SW 1271 (cell line): ENCODE measurements around the gene ERC2.
"Not testable (repeated sequence)": the region's sequence is repeated elsewhere in the genome, so short reads cannot be mapped to it uniquely, and the experiment has no call there.

Experiments
- DNase-seq, 2 experiments: peaks; one replicate each; lab custom pipeline; 2025; lab: John Stamatoyannopoulos, UW

ERC2 gene

GRCh38 chr3:56122911-56123310 is 345.4 kb downstream of the ERC2 start:
- no peak for DNase-seq

- no peak for DNase-seq
These were observed 346.6 kb downstream of the ERC2 start for GRCh38 chr3:56121716-56122115.

GRCh38 chr3:56119575-56120349 is 348.5 kb downstream of the ERC2 start:
- no peak for DNase-seq

- no peak for DNase-seq
These were observed 349.3 kb downstream of the ERC2 start for GRCh38 chr3:56118968-56119367.

- DNase-seq: no peak
These were observed 352.6 kb downstream of the ERC2 start for GRCh38 chr3:56115698-56116097.

- DNase-seq: no peak
These were observed 353.1 kb downstream of the ERC2 start for GRCh38 chr3:56115199-56115598.

- DNase-seq: no peak
These were observed 354.4 kb downstream of the ERC2 start for GRCh38 chr3:56113908-56114307.

- no peak for DNase-seq
These were observed 355.0 kb downstream of the ERC2 start for GRCh38 chr3:56113231-56113630.

GRCh38 chr3:56111606-56112304 is 356.5 kb downstream of the ERC2 start:
- DNase-seq: no peak

- no peak for DNase-seq
These were observed 357.4 kb downstream of the ERC2 start for GRCh38 chr3:56110886-56111285.

- DNase-seq: no peak
These were observed 361.1 kb downstream of the ERC2 start for GRCh38 chr3:56107157-56107556.

- DNase-seq: no peak
These were observed 366.2 kb downstream of the ERC2 start for GRCh38 chr3:56102032-56102431.

GRCh38 chr3:56101576-56101975 is 366.7 kb downstream of the ERC2 start:
- DNase-seq: no peak

GRCh38 chr3:56096999-56097398 is 371.3 kb downstream of the ERC2 start:
- no peak for DNase-seq

- no peak for DNase-seq
These were observed 374.1 kb downstream of the ERC2 start for GRCh38 chr3:56094170-56094569.

GRCh38 chr3:56089739-56090138 is 378.5 kb downstream of the ERC2 start:
- DNase-seq: no peak

GRCh38 chr3:56087451-56088053 is 380.7 kb downstream of the ERC2 start:
- no peak for DNase-seq

GRCh38 chr3:56086355-56086754 is 381.9 kb downstream of the ERC2 start:
- no peak for DNase-seq

- DNase-seq: no peak
These were observed 387.0 kb downstream of the ERC2 start for GRCh38 chr3:56081246-56081645.

GRCh38 chr3:56076746-56077145 is 391.5 kb downstream of the ERC2 start:
- DNase-seq: no peak

- DNase-seq: no peak
These were observed 393.2 kb downstream of the ERC2 start for GRCh38 chr3:56075089-56075488.

- no peak for DNase-seq
These were observed 398.5 kb downstream of the ERC2 start for GRCh38 chr3:56069766-56070165.

GRCh38 chr3:56066405-56066804 is 401.9 kb downstream of the ERC2 start:
- DNase-seq: not testable (repeated sequence)
